Measurements from ENCODE around the gene KIAA1671.

DNA sequence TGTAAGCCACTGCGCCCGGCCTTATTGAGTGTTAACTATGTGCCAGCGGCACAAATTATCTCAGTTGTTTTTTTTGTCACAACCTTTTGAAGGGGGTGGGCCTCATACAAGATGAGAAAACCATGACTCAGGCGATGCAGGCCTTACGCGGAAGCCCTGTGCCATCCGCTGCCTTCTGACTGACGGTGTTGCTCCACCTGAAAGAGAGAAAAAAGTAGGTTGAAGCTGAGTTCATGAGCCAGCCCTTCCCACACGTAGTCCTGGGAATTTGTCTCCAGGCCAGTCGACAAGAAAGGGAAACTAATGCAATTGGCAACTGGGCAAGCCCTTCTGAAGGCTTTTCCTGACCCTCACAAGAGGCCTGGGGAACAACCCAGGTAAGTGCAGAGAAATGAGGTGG, 150.2 kb downstream of the KIAA1671 start:
- TF ChIP-seq, protein P1, sequence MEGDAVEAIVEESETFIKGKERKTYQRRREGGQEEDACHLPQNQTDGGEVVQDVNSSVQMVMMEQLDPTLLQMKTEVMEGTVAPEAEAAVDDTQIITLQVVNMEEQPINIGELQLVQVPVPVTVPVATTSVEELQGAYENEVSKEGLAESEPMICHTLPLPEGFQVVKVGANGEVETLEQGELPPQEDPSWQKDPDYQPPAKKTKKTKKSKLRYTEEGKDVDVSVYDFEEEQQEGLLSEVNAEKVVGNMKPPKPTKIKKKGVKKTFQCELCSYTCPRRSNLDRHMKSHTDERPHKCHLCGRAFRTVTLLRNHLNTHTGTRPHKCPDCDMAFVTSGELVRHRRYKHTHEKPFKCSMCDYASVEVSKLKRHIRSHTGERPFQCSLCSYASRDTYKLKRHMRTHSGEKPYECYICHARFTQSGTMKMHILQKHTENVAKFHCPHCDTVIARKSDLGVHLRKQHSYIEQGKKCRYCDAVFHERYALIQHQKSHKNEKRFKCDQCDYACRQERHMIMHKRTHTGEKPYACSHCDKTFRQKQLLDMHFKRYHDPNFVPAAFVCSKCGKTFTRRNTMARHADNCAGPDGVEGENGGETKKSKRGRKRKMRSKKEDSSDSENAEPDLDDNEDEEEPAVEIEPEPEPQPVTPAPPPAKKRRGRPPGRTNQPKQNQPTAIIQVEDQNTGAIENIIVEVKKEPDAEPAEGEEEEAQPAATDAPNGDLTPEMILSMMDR (IDR thresholded peaks at IDR 0.05; ENCODE audit: low read depth, low read length, missing input control), result no peak
- TF ChIP-seq, protein P2, sequence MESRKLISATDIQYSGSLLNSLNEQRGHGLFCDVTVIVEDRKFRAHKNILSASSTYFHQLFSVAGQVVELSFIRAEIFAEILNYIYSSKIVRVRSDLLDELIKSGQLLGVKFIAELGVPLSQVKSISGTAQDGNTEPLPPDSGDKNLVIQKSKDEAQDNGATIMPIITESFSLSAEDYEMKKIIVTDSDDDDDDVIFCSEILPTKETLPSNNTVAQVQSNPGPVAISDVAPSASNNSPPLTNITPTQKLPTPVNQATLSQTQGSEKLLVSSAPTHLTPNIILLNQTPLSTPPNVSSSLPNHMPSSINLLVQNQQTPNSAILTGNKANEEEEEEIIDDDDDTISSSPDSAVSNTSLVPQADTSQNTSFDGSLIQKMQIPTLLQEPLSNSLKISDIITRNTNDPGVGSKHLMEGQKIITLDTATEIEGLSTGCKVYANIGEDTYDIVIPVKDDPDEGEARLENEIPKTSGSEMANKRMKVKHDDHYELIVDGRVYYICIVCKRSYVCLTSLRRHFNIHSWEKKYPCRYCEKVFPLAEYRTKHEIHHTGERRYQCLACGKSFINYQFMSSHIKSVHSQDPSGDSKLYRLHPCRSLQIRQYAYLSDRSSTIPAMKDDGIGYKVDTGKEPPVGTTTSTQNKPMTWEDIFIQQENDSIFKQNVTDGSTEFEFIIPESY (IDR thresholded peaks at IDR 0.05), result no peak
- TF ChIP-seq, protein P3, sequence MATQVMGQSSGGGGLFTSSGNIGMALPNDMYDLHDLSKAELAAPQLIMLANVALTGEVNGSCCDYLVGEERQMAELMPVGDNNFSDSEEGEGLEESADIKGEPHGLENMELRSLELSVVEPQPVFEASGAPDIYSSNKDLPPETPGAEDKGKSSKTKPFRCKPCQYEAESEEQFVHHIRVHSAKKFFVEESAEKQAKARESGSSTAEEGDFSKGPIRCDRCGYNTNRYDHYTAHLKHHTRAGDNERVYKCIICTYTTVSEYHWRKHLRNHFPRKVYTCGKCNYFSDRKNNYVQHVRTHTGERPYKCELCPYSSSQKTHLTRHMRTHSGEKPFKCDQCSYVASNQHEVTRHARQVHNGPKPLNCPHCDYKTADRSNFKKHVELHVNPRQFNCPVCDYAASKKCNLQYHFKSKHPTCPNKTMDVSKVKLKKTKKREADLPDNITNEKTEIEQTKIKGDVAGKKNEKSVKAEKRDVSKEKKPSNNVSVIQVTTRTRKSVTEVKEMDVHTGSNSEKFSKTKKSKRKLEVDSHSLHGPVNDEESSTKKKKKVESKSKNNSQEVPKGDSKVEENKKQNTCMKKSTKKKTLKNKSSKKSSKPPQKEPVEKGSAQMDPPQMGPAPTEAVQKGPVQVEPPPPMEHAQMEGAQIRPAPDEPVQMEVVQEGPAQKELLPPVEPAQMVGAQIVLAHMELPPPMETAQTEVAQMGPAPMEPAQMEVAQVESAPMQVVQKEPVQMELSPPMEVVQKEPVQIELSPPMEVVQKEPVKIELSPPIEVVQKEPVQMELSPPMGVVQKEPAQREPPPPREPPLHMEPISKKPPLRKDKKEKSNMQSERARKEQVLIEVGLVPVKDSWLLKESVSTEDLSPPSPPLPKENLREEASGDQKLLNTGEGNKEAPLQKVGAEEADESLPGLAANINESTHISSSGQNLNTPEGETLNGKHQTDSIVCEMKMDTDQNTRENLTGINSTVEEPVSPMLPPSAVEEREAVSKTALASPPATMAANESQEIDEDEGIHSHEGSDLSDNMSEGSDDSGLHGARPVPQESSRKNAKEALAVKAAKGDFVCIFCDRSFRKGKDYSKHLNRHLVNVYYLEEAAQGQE (IDR thresholded peaks at IDR 0.05), result no peak
- TF ChIP-seq YY1 (IDR thresholded peaks at IDR 0.05) (no peak), TAF1 (conservative IDR thresholded peaks at IDR 0.05) (no peak), RXRA (IDR thresholded peaks at IDR 0.05) (peak in 1 of 2 donors; percentile 37), HNF4A (conservative IDR thresholded peaks at IDR 0.05) (no peak), FOXA1 (IDR thresholded peaks at IDR 0.05) (no peak)
- TF ChIP-seq, protein P4, sequence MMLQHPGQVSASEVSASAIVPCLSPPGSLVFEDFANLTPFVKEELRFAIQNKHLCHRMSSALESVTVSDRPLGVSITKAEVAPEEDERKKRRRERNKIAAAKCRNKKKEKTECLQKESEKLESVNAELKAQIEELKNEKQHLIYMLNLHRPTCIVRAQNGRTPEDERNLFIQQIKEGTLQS (IDR thresholded peaks at IDR 0.05), result no peak
- TF ChIP-seq, protein P5, sequence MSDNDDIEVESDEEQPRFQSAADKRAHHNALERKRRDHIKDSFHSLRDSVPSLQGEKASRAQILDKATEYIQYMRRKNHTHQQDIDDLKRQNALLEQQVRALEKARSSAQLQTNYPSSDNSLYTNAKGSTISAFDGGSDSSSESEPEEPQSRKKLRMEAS (IDR thresholded peaks at IDR 0.05), result no peak

All from liver (tissue), 3 donors.